H1 (cell line): ENCODE data around the gene DPH1. TPM values are rescaled to one million over a fixed set of nuclear protein-coding genes. Genes with fewer than 3 reads are reported as not detected.

Experiments
- CTCF ChIA-PET: fragments of 300-600 bp; sonication (Branson Sonifier 250); formaldehyde crosslinking; loops from one replicate; lab custom pipeline; 2021; ENCODE audit not compliant: partially characterized antibody; lab: Charles Lee
- POLR2A ChIA-PET: fragments of 300-600 bp; sonication (Branson Sonifier 250); formaldehyde crosslinking; loops from one replicate; lab custom pipeline; 2021; ENCODE audit warnings: inconsistent platforms; ENCODE audit not compliant: partially characterized antibody; lab: Charles Lee
- DNase-seq, 2 experiments: peaks; one replicate each; pipeline versions ENCODE4 v3.0.0 to v3.0.0-alpha.2; 2010 to 2022; ENCODE audit warnings: low spot score in 2 of 2, low read depth in 1 of 2, mixed read lengths in 1 of 2
- FAIRE-seq: peaks from 2 replicates; lab custom pipeline; 2011; peaks lifted over from hg19 to GRCh38; lab: Jason Lieb, UNC
- H2AFZ ChIP-seq: 2 replicates; pipeline ENCODE4 v1.8.1; 2012; ENCODE audit warnings: low read length, inconsistent platforms
- H2AK5ac ChIP-seq: 2 replicates; pipeline ENCODE4 v1.6.1; 2013; ENCODE audit warnings: low read depth, low read length
- H2BK120ac ChIP-seq: replicated peaks from 2 replicates; pipeline ENCODE3; 2013; ENCODE audit warnings: low read depth, low read length, inconsistent platforms
- H2BK12ac ChIP-seq: 2 replicates; pipeline ENCODE4 v1.6.1; 2013; ENCODE audit warnings: low read depth, low read length
- H2BK15ac ChIP-seq: 2 replicates; pipeline ENCODE4 v1.6.1; 2013; ENCODE audit warnings: low read length
- H2BK20ac ChIP-seq: 2 replicates; pipeline ENCODE4 v1.6.1; 2013; ENCODE audit warnings: low read length
- H2BK5ac ChIP-seq: 2 replicates; pipeline ENCODE4 v1.6.1; 2013; ENCODE audit warnings: low read depth, low read length
- H3K14ac ChIP-seq: 2 replicates; pipeline ENCODE4 v1.6.1; 2013; ENCODE audit warnings: inconsistent platforms; ENCODE audit not compliant: insufficient read length
- H3K18ac ChIP-seq: 2 replicates; pipeline ENCODE4 v1.6.1; 2013; ENCODE audit warnings: low read length; ENCODE audit errors: extremely low read depth
- H3K23ac ChIP-seq: 2 replicates; pipeline ENCODE4 v1.6.1; 2013; ENCODE audit warnings: inconsistent platforms; ENCODE audit not compliant: insufficient read length
- H3K23me2 ChIP-seq: 2 replicates; pipeline ENCODE4 v1.6.1; 2013; ENCODE audit warnings: low read depth, low read length
- H3K27ac ChIP-seq: 2 replicates; pipeline ENCODE4 v1.6.1; 2011; ENCODE audit warnings: low read depth, low read length, inconsistent platforms
- H3K27me3 ChIP-seq, 4 experiments: replicated peaks in 1 of 4; 1 replicate in 1 of 4; 2 replicates in 3 of 4; pipeline versions ENCODE4 v1.6.1 to v1.8.1; 2011 to 2013; ENCODE audit warnings: low read length in 3 of 4, mild to moderate bottlenecking in 3 of 4, inconsistent platforms in 2 of 4, mixed read lengths in 2 of 4, moderate library complexity in 1 of 4; ENCODE audit not compliant: control insufficient read depth in 3 of 4, insufficient read depth in 3 of 4; ENCODE audit errors: extremely low read depth in 1 of 4
- H3K36me3 ChIP-seq, 4 experiments: 2 replicates each; pipeline versions ENCODE4 v1.6.1 to v1.8.1; 2011 to 2013; ENCODE audit warnings: mild to moderate bottlenecking in 4 of 4, low read length in 3 of 4, moderate library complexity in 2 of 4, control low read depth in 1 of 4, inconsistent platforms in 1 of 4; ENCODE audit not compliant: insufficient read depth in 4 of 4, control insufficient read depth in 2 of 4
- H3K4ac ChIP-seq: replicated peaks from 2 replicates; pipeline ENCODE3; 2013; ENCODE audit warnings: low read length, low read depth, mixed read lengths, inconsistent platforms; ENCODE audit not compliant: insufficient read length
- H3K4me1 ChIP-seq, 4 experiments: replicated peaks in 1 of 4; 1 replicate in 1 of 4; 2 replicates in 3 of 4; pipeline versions ENCODE4 v1.6.1 to v1.8.1; 2011 to 2013; ENCODE audit warnings: low read length in 3 of 4, inconsistent platforms in 2 of 4, mixed read lengths in 1 of 4; ENCODE audit not compliant: insufficient read depth in 4 of 4, control insufficient read depth in 3 of 4
- H3K4me2 ChIP-seq, 2 experiments: 2 replicates each; pipeline versions ENCODE4 v1.6.1 to v1.8.1; 2011 to 2013; ENCODE audit warnings: low read depth in 2 of 2, low read length in 2 of 2, control low read depth in 1 of 2, inconsistent platforms in 1 of 2, mild to moderate bottlenecking in 1 of 2; ENCODE audit not compliant: insufficient read depth in 1 of 2
- H3K4me3 ChIP-seq, 4 experiments: fragments of 200-600, 300-600 bp in 1 of 4; sonication (generic), shearing (Covaris generic), sonication (Bioruptor Twin) in 1 of 4; 2 replicates each; pipeline versions ENCODE4 v1.5.1 to v1.8.1; 2011 to 2016; ENCODE audit warnings: low read length in 4 of 4, low read depth in 3 of 4, control low read depth in 2 of 4, inconsistent platforms in 2 of 4, mild to moderate bottlenecking in 2 of 4, mixed read lengths in 1 of 4, moderate library complexity in 1 of 4; ENCODE audit not compliant: insufficient read depth in 2 of 4; ENCODE audit errors: extremely low read depth in 1 of 4
- H3K56ac ChIP-seq: replicated peaks from 2 replicates; pipeline ENCODE3; 2013; ENCODE audit warnings: low read depth, mild to moderate bottlenecking, mixed read lengths, low read length, inconsistent platforms; ENCODE audit not compliant: insufficient read length
- H3K79me1 ChIP-seq: 2 replicates; pipeline ENCODE4 v1.6.1; 2013; ENCODE audit warnings: low read depth, low read length, control low read depth
- H3K79me2 ChIP-seq, 2 experiments: 2 replicates each; pipeline versions ENCODE4 v1.6.1 to v1.8.1; 2012 to 2013; ENCODE audit warnings: low read length in 2 of 2, mild to moderate bottlenecking in 2 of 2, inconsistent platforms in 1 of 2; ENCODE audit not compliant: insufficient read depth in 2 of 2, control insufficient read depth in 1 of 2
- H3K9ac ChIP-seq, 4 experiments: replicated peaks in 1 of 4; 1 replicate in 1 of 4; 2 replicates in 3 of 4; pipeline versions ENCODE4 v1.6.1 to v1.8.1; 2011 to 2013; ENCODE audit warnings: low read depth in 3 of 4, low read length in 3 of 4, control low read depth in 2 of 4, mild to moderate bottlenecking in 2 of 4, moderate library complexity in 2 of 4, inconsistent platforms in 1 of 4; ENCODE audit errors: extremely low read depth in 1 of 4
- H3K9me3 ChIP-seq, 2 experiments: 2 replicates each; pipeline versions ENCODE4 v1.6.1 to v1.8.1; 2012 to 2013; ENCODE audit warnings: mild to moderate bottlenecking in 2 of 2, moderate library complexity in 2 of 2, control low read depth in 1 of 2, inconsistent platforms in 1 of 2, low read depth in 1 of 2, low read length in 1 of 2, mixed read lengths in 1 of 2; ENCODE audit not compliant: insufficient read depth in 2 of 2
- H4K20me1 ChIP-seq, 2 experiments: replicated peaks in 1 of 2; 2 replicates each; pipeline versions ENCODE3 to v1.8.1; 2011 to 2013; ENCODE audit warnings: inconsistent platforms in 2 of 2, low read length in 2 of 2, mild to moderate bottlenecking in 1 of 2; ENCODE audit not compliant: insufficient read depth in 2 of 2, control insufficient read depth in 1 of 2
- H4K5ac ChIP-seq: 2 replicates; pipeline ENCODE4 v1.6.1; 2013; ENCODE audit warnings: low read length, low read depth, mixed read lengths, inconsistent platforms; ENCODE audit not compliant: insufficient read length
- H4K8ac ChIP-seq: 2 replicates; pipeline ENCODE4 v1.8.0; 2013; ENCODE audit warnings: mild to moderate bottlenecking, moderate library complexity, low read length, inconsistent platforms; ENCODE audit not compliant: insufficient read depth; ENCODE audit errors: extremely low read depth
- H4K91ac ChIP-seq: replicated peaks from 2 replicates; pipeline ENCODE3; 2013; ENCODE audit warnings: low read length, mixed read lengths, inconsistent platforms; ENCODE audit not compliant: insufficient read length
- BCL11A ChIP-seq, 2 experiments: IDR thresholded peaks; one replicate each; pipeline ENCODE4 v1.6.1; 2011; ENCODE audit warnings: low read depth in 2 of 2, low read length in 2 of 2, mild to moderate bottlenecking in 2 of 2
- GABPA ChIP-seq: IDR thresholded peaks from 2 replicates; pipeline ENCODE4 v1.6.1; 2011; ENCODE audit warnings: mild to moderate bottlenecking, low read length, moderate library complexity, borderline replicate concordance; ENCODE audit not compliant: insufficient read depth
- JUN ChIP-seq: IDR thresholded peaks from 2 replicates; pipeline ENCODE4 v1.6.1; 2011; ENCODE audit warnings: low read depth, mild to moderate bottlenecking, improper control_type of control experiment, low read length
- KDM5A ChIP-seq: fragments of 200-600 bp; IDR thresholded peaks from 2 replicates; pipeline ENCODE4 v1.7.1; 2012; ENCODE audit warnings: mild to moderate bottlenecking, low read length, inconsistent platforms, mixed read lengths
- RBBP5 ChIP-seq: IDR thresholded peaks from 2 replicates; pipeline ENCODE4 v1.7.1; 2012; ENCODE audit warnings: low read depth, mild to moderate bottlenecking, inconsistent platforms, low read length, moderate library complexity, borderline replicate concordance
- SP1 ChIP-seq: IDR thresholded peaks from 2 replicates; pipeline ENCODE4 v1.6.1; 2011; ENCODE audit warnings: low read depth, low read length
- SUZ12 ChIP-seq: fragments of 200-600 bp; sonication (generic); IDR thresholded peaks from 2 replicates; pipeline ENCODE4 v1.6.1; 2012; ENCODE audit warnings: mild to moderate bottlenecking, inconsistent platforms, low read length, moderate library complexity, mixed read lengths
- TBP ChIP-seq: IDR thresholded peaks from 2 replicates; pipeline ENCODE4 v1.6.1; 2011; ENCODE audit warnings: low read depth, low read length, improper control_type of control experiment
- WGBS, 2 experiments: shearing (Covaris generic) in 1 of 2; methylation state at CpG; one replicate each; pipeline versions ENCODE4 v1.1.6 to v1.1.7; 2013 to 2015; ENCODE audit warnings: low lambda C conversion rate in 2 of 2, mixed read lengths in 2 of 2, inconsistent platforms in 1 of 2, low coverage in 1 of 2, missing lambda C conversion rate in 1 of 2; ENCODE audit not compliant: insufficient replicate concordance in 2 of 2, insufficient coverage in 1 of 2, insufficient read length in 1 of 2; ENCODE audit errors: extremely low coverage in 1 of 2, missing lambda C conversion rate in 1 of 2; 5-methylcytosine and 5-hydroxymethylcytosine counted together
- polyA plus RNA-seq, 7 experiments: library from polyadenylated mRNA; depleted of rRNA in 3 of 7; stranded (reverse) in 5 of 7; unstranded in 2 of 7; fragments of >200 nt in 5 of 7; fragments of 200-250 nt in 2 of 7; gene quantifications; 1 replicate in 5 of 7; 2 replicates in 1 of 7; 4 replicates in 1 of 7; pipeline versions ENCODE4 v1.2.1 to v1.2.3, GENCODE V29; 2011 to 2013; ENCODE audit warnings: missing spikeins in 2 of 7, mixed read lengths in 2 of 7
- total RNA-seq: library from RNA; stranded (reverse); fragmentation: NEBNext Ultra II Directional; extraction: Animal tissue kit (Norgen Biotek cat#: 25700); gene quantifications from 2 replicates; pipeline ENCODE4 v1.2.1, GENCODE V29; 2021

The DPH1 gene
- total and polyA plus RNA-seq, 2 of the 8 experiments (the other 6 are each of a cell fraction or from before 2014, with no cell fraction given), result 24.9 to 30.0 TPM

GRCh38 chr17:2040219-2040827 lies 10.4 kb downstream of the DPH1 start:
- Histone ChIP-seq H2BK20ac (no peak overlapping the region), H3K36me3 (peaks cover 0 to 14% (median 3%) of the 10 kb centered on the region in 4 experiments; a peak in 5 of 8 replicates), H3K4ac (no peak overlapping the region), H2BK12ac (no peak overlapping the region), H4K8ac (no peak overlapping the region), H3K79me2 (no peaks in the 10 kb centered on the region), H3K18ac (no peak overlapping the region), H3K56ac (no peak overlapping the region), H2BK15ac (no peak overlapping the region), H3K9ac (no peak overlapping the region), H3K27ac (no peak overlapping the region), H2BK120ac (no peak overlapping the region), H3K79me1 (peaks cover 4% of the 10 kb centered on the region), H3K4me2 (no peak overlapping the region; a peak in 1 of 4 replicates), H4K91ac (no peak overlapping the region), H3K23ac (no peak overlapping the region), H4K5ac (no peak overlapping the region), H2BK5ac (no peak overlapping the region), H3K14ac (no peak overlapping the region), H3K9me3 (no peaks in the 10 kb centered on the region), H3K4me3 (no peak overlapping the region), H3K27me3 (peaks cover 0 to 2% (median 0%) of the 10 kb centered on the region in 4 experiments; a peak in 1 of 7 replicates), H3K23me2 (peaks cover 5% of the 10 kb centered on the region; the same call in 1 of the 2 replicates), H2AK5ac (no peak overlapping the region), H4K20me1 (peaks cover 0 to 7% of the 10 kb centered on the region in 2 experiments), H2AFZ (no peak overlapping the region), H3K4me1 (peaks cover 0 to 6% (median 6%) of the 10 kb centered on the region in 4 experiments; a peak in 5 of 7 replicates)
- WGBS, 2 experiments, result 92% methylated on average over 6 of the region's 7 CpGs; no CpG with 5 or more reads in 1 of the 2 experiments
- FAIRE-seq, result no peak
- TF ChIP-seq BCL11A (IDR thresholded peaks at IDR 0.05; ENCODE audit: low read depth in 2 of 2, low read length in 2 of 2) (no peak), SP1 (no peak), GABPA (no peak), KDM5A (no peak), TBP (no peak), RBBP5 (no peak), SUZ12 (no peak), JUN (no peak)
- CTCF ChIA-PET, result interaction anchor here (1.2 to 3.1 kb wide), 14 partner anchors 8 to 242 kb away, joined by 3 to 17 read pairs (median 4); partner anchors contain the start of genes DPH1 and RTN4RL1
- no peak for DNase-seq
- POLR2A ChIA-PET, result interaction anchor here (0.8 to 1.6 kb wide), 4 partner anchors 10 to 29 kb away, joined by 3 read pairs; partner anchors contain the start of gene DPH1
